HG03520 (cell line): Measurements from ENCODE around the gene INPP4A.
A peak's percentile ranks its signal among the peaks of the same experiment; 100 is the strongest.

Experiments
- ATAC-seq: cut with Tn5 transposase; IDR thresholded peaks from one replicate; pipeline ENCODE4 v1.9.1; 2021; ENCODE audit warnings: mild to moderate bottlenecking, moderate library complexity; ENCODE audit not compliant: unreplicated experiment

Gene INPP4A

GRCh38 chr2:98473995-98474780 is 29.5 kb downstream of the INPP4A start:
- ATAC-seq: no peak

DNA sequence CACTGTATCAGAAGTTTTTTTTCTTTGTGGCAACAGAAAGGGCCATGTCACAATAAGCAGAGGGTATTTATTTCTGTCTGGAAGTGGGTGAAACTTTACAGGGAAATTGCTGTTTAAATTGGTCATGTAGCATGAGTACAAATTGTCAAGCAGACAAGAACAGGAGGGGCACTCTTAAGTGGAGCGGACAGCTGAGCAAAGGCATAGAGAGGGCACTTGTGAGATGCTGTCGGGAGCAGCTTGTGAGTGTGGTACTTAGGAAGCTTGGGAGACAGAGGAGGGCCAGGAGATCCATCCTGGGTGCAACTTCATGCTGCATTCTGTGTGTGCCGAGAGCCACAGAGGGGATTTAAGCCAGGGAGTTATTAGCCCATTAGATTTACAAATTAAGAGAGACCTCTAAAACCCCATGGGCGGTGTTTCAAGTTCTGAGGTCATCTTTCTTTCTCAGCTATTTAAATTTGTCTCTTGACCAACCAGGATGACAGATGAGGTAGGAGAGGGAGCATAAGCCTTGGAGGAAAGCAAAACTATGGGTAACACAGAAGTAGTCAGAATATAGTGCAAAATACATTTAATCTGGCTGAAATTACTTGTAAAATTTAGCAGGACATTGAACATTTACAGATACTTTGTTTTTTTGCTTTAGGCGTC is 30.4 kb downstream of the INPP4A start:
- no peak for ATAC-seq

DNA sequence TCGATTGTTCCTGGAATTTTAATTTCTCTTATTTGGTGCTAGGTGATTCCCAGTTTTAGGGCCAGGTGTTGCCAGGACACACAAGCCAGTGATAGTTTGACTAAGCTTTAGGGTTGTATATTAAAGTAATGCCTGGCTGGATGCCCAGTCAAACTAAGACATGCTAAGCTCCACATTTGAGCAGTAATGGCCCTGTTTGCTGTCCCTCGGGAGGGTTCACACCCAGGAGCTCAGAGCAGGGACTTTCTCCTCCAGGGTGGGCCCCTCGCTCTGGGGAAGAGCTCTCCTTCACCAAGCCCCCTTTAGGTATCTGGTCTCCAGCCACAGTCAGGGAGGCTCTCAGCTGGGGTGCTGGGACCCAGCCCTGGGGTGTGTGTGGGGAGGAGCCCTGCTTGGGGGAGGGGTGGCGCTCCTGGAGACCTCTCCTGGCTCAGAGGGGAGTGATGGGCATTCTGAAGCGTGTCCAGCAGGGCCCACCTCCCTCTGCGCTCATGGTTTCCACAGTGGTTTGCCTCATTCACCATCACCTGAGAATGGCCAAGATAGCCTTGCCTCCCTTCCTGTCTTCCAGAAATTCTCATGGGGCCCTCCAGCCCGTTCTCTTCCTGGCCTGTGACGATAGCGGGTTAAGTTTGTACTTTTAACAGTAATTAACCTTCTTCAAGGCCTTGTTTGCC is 31.7 kb downstream of the INPP4A start:
- ATAC-seq: no peak

DNA sequence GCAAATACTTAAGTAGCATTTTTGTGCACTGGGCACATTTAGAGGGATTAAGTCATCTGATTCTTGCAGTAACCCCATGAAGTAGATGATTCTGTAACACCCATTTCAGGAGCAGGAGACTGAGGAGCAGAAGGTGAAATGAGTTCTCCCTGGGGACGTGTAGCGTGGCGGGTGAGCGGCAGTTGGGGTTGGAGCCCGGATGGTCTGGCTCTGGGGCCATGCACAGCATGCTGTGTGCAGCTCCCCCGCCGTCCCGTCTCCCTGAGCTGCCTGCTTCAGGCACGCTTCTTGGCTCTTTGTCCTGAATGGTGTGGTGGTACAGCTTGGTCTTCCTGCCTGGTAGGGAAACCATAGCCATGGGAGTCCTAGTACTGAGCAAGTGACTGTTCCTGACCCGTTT is 32.4 kb downstream of the INPP4A start:
- ATAC-seq: no peak

GRCh38 chr2:98477506-98477905 is 32.8 kb downstream of the INPP4A start:
- ATAC-seq: no peak

- no peak for ATAC-seq
Observed at GRCh38 chr2:98478088-98478551, 33.5 kb downstream of the INPP4A start.

GRCh38 chr2:98478907-98479306 is 34.2 kb downstream of the INPP4A start:
- no peak for ATAC-seq

DNA sequence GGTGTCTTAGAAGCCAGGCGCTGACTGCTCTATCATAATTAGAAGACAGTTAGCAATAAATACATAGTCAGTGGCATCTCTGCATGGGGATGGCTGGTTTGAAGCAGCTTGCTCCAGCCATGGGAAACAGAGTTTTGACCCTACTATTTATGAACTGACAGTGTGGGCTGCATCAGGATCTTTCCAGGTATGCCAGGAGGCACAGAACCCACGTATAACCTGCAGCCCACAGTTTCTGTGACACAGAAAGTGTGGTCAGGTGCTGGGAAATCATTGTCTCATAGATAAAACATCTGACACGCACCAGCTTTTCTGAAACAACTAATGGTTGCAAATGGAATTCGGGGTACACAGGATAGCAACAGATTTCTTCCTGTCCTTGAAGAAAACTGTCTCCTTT is 34.7 kb downstream of the INPP4A start:
- no peak for ATAC-seq

DNA sequence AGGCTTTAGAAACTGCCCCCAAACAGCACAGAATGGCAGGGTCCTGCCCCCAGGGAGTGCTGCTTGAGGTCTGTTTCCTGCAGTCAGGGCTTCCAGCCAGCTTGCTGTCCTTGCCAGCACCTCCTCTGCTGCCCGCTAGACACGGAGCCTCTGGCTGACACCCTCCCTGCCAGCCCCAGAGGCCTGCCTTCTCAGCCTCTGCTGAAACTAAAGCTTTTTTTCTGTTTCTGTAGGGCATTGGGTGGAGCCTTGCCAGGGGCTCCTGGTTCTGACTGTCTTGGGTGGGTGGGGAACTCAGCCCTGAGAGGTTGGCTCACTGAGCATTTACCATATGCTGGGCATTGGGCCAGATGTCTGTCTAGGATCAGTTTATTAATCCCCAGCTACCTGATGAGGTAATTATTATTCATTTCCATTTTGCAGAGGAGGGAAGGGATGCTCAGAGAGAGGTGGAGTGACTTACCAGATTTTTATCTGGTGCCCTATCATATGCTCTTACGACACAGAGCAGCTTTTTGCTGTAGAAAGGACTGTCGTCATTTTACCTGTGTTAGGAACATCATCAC is 35.4 kb downstream of the INPP4A start:
- ATAC-seq: no peak

DNA sequence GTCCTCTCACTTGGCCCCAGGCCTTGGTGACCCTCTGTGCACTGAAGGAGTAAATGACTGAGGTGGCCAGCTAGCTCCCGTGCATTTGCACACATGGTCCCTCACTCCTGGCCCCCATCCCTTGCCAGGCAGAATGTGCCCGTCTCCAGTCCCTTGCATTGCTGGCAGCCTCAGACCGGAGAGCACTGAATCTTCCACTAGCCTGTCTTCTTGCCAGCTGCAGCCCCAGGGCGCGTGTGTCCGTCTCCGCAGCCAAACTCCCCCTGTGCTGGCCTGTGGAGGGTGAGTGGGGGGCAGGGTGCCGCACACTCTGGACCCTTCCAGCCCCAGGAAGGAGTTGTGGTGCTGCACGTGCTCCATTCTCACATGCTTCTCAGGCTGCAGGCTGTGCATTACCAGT is 35.9 kb downstream of the INPP4A start:
- ATAC-seq: no peak

DNA sequence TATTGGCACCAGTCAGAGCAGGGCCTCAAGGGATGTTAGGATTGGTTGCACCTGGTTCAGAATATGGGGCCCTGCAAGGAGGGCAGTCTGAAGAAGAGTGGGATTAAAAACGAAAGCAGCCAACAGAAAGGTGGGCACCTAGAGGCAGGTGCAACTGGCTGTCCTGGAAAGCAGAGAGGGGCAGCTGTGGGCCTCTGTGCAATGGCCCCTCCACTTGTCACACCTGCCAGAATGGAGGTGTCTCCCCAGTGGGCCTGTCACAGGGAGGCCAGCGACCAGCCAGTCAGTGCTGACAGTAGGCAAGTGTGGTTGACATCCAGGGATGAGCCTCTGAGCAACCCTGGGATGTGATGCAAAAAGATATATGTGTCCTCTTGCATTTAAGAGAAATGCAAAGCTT is 37.7 kb downstream of the INPP4A start:
- ATAC-seq: no peak

DNA sequence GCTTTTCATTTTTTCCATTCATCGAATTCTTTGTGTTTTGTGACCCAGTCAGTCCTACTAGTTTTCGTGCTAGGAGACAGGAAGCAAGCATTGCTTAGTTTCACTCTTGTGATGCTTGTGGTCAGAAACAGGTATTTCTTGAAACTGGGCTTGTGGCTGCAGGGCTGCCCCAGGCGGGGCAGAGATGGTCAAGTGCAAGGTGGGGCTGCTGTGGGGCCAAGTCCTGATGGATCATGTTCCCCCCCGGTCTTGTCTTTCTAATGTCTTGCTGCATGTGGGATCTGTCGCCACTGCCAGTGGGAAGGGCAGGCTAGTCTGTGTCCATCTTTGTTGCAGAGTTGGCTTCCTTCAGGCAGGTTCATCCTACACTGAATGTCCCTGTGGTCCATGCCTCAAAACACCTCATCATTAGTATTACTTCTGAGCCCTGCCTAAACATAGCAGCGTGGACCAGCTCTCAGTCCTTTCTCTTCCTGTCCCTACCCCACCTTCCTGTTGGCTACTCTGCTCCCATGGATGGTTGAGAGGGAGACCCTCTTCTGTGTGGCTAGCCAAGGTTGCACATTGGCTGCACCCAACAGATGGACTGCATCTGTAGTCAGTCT is 38.7 kb downstream of the INPP4A start:
- peak; percentile 65 for ATAC-seq

- ATAC-seq: no peak
Observed at GRCh38 chr2:98484121-98484557, 39.5 kb downstream of the INPP4A start.

DNA sequence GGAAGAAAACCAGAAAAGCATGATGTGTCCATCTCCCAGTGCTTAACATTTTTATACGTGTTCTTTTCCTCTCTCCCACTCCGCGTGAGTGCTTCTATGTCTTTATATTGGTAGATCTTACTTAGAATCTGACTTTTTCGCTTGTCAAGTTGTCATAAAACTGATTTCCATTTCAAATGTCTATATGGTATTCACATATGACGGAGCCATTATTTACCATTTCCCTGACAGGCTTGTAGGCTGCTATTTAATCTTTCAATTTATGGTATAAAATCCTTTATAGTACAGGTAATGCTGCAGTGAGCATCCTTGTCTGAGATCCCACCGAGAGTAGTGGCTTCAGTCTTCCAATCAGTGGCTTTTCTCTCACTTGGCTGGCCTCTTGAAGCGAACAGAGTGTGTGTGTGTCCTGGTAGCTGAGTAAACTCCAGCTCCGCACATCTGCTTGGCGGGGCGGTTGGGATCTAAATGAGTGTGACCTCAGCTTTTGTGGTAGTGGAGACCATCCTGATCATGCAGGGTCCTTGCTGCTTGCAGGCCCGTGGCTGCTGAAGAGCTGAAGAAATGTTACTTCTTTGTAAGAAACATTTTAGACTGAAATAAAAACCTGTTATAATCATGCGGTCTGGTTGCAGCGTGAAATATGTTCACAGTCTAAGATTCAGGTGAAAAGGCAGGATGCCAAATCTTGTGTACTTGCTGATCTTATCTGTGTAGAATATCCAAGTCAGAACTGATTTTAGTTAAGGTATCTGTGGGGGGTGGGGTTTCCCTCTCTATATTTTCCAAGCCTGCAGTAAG is 40.2 kb downstream of the INPP4A start:
- no peak for ATAC-seq

DNA sequence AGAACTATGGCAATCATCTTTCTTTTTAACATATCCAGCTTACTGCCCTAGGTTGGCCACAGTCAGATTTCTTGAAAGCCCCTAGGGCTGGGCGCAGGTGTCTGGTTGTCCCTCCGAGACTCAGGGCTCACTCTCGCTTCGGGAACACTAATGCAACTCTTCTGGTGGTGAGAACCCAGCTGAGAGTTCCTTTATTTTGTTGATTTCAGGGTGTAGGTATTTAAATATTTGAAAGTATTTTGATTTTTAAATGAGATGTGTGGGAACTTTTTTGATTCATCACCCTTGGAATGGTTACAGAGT is 40.7 kb downstream of the INPP4A start:
- no peak for ATAC-seq

DNA sequence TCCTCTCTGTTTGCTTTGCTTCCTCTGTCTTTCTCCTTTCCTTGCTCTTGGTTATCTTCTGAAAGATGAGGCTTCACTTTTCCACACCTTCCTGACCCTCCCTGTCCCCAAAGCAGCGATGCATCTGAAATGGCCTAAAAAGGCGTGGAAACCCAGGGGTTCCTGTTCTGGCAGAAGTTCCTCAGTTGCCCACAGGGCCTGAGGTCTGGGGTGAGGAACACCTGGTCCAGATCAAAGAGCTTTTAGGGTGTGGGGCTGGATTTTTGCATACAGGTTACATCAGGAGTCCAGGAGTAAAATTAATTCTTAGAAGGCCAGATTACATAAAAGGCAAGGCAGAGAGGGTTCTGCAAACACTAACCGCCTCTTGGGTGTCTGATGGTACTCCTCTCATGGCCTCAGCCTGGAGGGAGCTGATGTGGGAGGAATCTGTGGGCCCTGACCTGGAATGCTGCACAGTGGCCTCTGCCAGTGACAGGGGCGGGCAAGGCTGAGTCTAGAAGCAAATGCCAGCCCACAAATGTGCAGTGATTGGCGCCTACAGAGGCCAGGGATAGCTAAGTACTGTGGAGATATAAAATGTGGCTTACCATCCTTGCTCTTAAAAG is 41.8 kb downstream of the INPP4A start:
- ATAC-seq: no peak

DNA sequence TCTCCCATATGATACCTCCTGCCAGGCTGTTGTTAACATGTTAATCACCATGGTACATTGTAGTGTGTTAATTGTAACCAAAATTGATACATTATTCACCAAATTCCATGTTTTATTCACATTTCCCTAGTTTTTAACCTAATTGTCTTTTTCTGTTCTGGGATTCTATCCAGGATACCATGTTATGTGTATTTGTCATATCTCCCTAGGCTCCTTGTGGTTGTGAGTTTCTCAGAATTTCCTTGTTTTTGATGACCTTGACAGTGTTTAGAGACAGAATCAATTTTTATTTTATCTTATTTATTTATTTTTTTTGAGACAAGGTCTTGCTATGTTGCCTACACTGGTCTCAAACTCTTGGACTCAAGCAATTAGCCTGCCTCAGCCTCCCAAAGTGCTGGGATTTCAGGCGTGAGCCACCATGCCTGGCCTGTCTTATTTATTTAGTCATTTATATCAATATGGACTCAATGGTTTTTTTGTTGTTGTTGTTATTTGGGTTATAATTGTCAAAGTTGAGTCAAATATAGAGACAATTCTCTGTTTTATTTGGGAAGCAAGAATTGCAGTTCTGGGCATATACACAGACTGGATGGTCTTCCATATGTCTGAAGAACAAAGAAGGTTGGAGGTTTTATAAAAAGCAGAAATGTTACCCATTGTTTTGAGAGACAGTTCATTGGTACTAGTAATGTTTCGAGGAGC is 42.6 kb downstream of the INPP4A start:
- ATAC-seq: no peak

DNA sequence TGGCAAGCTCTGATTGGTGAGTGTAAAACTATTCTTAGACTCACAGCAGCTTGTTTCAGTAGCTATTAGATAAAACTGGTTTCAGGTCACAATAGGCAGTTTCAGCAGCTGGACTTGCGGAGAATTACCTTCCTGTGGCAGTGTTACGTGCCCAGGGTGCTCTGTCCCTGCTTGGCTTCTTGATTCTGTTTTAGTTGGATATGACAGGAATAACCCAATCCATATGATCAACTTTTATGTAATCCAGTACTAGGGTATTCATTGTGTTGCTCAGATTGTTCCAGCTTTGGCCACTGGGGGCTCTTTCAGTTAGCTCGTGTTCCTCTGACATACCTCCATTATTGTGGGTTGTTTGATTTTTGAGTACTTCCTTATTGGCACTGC is 43.1 kb downstream of the INPP4A start:
- ATAC-seq: peak; percentile 43

DNA sequence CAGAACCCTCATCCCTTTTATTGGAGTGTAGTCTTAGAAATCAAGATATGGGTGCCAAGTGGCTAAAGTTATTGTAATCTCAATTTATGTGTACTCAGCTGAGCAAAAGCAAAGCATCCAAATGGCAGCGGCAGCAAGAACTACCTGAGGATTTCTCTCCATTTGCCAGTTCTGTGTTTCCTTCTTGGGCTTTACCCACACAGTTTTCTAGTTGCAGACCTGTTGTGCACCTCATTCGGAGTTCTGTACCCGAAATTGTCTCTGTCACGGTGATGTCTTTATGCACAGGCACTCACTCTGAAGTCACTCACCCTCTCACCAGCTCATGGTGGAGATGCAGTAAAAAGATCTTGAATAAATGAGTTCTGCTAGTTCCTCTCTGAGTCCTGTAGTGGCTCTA is 43.6 kb downstream of the INPP4A start:
- ATAC-seq: no peak

DNA sequence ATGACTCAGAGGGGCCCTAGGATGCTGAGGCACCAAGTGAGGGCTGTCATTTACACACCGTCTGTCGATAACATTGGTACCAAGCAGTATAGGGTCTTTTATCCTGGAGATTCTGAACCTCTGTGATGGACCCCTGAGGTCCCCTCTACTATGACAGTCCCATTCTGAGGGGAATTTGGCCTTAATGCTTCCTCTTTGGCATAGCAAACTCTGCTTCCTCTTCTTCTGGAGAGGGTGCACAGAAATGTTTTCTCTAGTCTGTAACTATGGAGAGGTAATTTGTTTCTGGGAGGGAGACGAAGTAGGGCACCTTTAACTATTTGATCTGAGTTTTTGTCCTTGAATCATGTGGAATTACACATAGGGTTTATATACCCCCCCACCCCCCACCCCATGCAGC is 44.8 kb downstream of the INPP4A start:
- ATAC-seq: no peak
